ENCODE measurements around the gene BCR.

BCR gene

GRCh38 chr22:23257889-23258825 is 77.8 kb downstream of the BCR start:
- DNase-seq (ENCODE audit: low read depth), result no peak
- no peak overlapping the region for H3K4me3 ChIP-seq (ENCODE audit: low read depth, low read length)
- TF ChIP-seq CTCF (IDR thresholded peaks at IDR 0.05; ENCODE audit: control insufficient read depth, extremely low read depth, insufficient read depth), result no peak

- no peak overlapping the region for H3K4me3 ChIP-seq (ENCODE audit: low read depth, low read length)
- DNase-seq (ENCODE audit: low read depth), result no peak
- TF ChIP-seq CTCF (IDR thresholded peaks at IDR 0.05; ENCODE audit: control insufficient read depth, extremely low read depth, insufficient read depth), result no peak
Observed at GRCh38 chr22:23258826-23259170, 78.5 kb downstream of the BCR start.

- DNase-seq (ENCODE audit: low read depth), result no peak
- no peak overlapping the region for H3K4me3 ChIP-seq (ENCODE audit: low read depth, low read length)
- no peak for TF ChIP-seq CTCF (IDR thresholded peaks at IDR 0.05; ENCODE audit: control insufficient read depth, extremely low read depth, insufficient read depth)
Observed at GRCh38 chr22:23259916-23260644, 79.8 kb downstream of the BCR start.

GRCh38 chr22:23260645-23261581 is 80.6 kb downstream of the BCR start:
- no peak for TF ChIP-seq CTCF (IDR thresholded peaks at IDR 0.05; ENCODE audit: control insufficient read depth, extremely low read depth, insufficient read depth)
- no peak for DNase-seq (ENCODE audit: low read depth)
- no peak overlapping the region for H3K4me3 ChIP-seq (ENCODE audit: low read depth, low read length)

- DNase-seq (ENCODE audit: low read depth), result no peak
- no peak for TF ChIP-seq CTCF (IDR thresholded peaks at IDR 0.05; ENCODE audit: control insufficient read depth, extremely low read depth, insufficient read depth)
- no peak overlapping the region for H3K4me3 ChIP-seq (ENCODE audit: low read depth, low read length)
Observed at GRCh38 chr22:23261900-23262450, 81.7 kb downstream of the BCR start.

Measured in LNCaP clone FGC (cell line).